Activated CD4-positive, alpha-beta T cell treated with anti-CD3 and anti-CD28 coated beads for 36 hours (primary cell): ENCODE data around the gene FXYD7. TPM values are rescaled to one million over a fixed set of nuclear protein-coding genes. Genes with fewer than 3 reads are reported as not detected.
"Not testable (repeated sequence)": the region's sequence is repeated elsewhere in the genome, so short reads cannot be mapped to it uniquely, and the experiment has no call there.

Source experiments
- ATAC-seq: fragments of 200-7000 bp; cut with Tn5 transposase; one replicate; pipeline ENCODE4 v1.10.0; 2021; ENCODE audit warnings: mild to moderate bottlenecking, moderate library complexity
- CTCF ChIA-PET: fragments of 350-600 bp; sonication (Branson Sonifier 250); formaldehyde crosslinking; loops from one replicate; lab custom pipeline; 2021; ENCODE audit warnings: antibody characterized with exemption; lab: Charles Lee
- POLR2A ChIA-PET: fragments of 350-600 bp; sonication (Branson Sonifier 250); formaldehyde crosslinking; loops from one replicate; lab custom pipeline; 2021; ENCODE audit warnings: antibody characterized with exemption, inconsistent platforms; lab: Charles Lee
- DNase-seq: peaks from one replicate; pipeline ENCODE4 v3.0.0-alpha.2; 2020
- H3K27ac Mint-ChIP-seq: one replicate; pipeline ENCODE4 v1.8.0; 2021; ENCODE audit warnings: mixed read lengths
- H3K27me3 Mint-ChIP-seq: one replicate; pipeline ENCODE4 v1.8.0; 2021; ENCODE audit warnings: mixed read lengths
- H3K36me3 Mint-ChIP-seq: one replicate; pipeline ENCODE4 v1.8.0; 2021; ENCODE audit warnings: low read depth, mixed read lengths
- H3K4me1 Mint-ChIP-seq: one replicate; pipeline ENCODE4 v1.8.0; 2021; ENCODE audit warnings: mixed read lengths
- H3K4me3 Mint-ChIP-seq: one replicate; pipeline ENCODE4 v1.8.0; 2021; ENCODE audit warnings: mild to moderate bottlenecking, moderate library complexity, mixed read lengths
- H3K9me3 Mint-ChIP-seq: one replicate; pipeline ENCODE4 v1.8.0; 2021; ENCODE audit warnings: low read depth, mixed read lengths
- intact Hi-C, 2 experiments: fragments of 100-400 bp; cut with DNase I in 1 of 2; cut with micrococcal nuclease in 1 of 2; formaldehyde crosslinking; loops; one replicate each; pipeline versions ENCODE4 v1.14.2 to v1.15.1; 2022 to 2024; cut with DNase I, micrococcal nuclease
- total RNA-seq, 2 experiments: library from RNA; stranded (reverse); gene quantifications; one replicate each; pipeline ENCODE4 v1.2.3, GENCODE V29; 2021

FXYD7 gene
- total RNA-seq, 2 experiments from 2014 or later: 0.41 to 0.46 TPM

DNA sequence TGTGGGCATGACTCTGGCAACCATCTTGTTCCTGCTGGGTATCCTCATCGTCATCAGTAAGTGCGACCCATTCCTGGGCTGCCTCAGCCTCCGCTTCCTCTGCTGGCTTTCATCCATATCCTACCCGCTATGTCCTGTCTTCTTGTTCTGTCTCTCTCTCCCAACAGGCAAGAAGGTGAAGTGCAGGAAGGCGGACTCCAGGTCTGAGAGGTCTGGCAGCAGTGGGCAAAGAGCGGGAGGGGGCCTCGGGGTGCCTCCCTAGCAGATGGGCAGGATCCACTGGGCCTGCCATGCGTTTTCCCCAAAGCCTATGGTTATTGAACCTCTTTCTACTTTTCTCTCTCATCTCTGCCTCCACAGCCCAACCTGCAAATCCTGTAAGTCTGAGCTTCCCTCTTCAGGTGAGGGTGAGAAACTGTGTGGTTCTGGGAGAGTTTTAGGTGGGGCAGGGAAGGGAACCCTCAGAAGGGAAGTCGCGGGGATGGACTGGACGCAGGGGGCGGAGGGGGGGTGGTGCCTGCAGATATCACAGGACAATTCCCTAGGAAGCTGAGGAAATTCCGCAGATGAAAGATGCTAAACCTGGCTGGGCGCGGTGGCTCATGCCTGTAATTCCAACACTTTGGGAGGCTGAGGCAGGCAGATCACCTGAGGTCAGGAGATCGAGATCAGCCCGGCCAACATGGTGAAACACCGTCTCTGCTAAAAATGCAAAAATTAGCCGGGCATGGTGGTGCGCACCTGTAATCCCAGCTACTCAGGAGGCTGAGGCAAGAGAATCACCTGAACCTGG, 8.4 kb downstream of the FXYD7 start:
- DNase-seq (no peak), ATAC-seq (no peak)
- H3K4me1 Mint-ChIP-seq: peaks cover 21% of the 10 kb centered on the region
- H3K4me3 Mint-ChIP-seq: no peak overlapping the region
- intact Hi-C loops: loop anchor here in 1 of 2 experiments (10.0 kb wide), 1 partner anchor 493 kb away; the partner anchor contains the start of genes COX6B1 and ETV2
- H3K9me3 Mint-ChIP-seq: no peaks in the 10 kb centered on the region
- no peak overlapping the region for H3K27ac Mint-ChIP-seq
- no peaks in the 10 kb centered on the region for H3K27me3 Mint-ChIP-seq
- H3K36me3 Mint-ChIP-seq: peaks cover 14% of the 10 kb centered on the region
- CTCF ChIA-PET: interaction anchor here (4.8 kb wide), 1 partner anchor 9 kb away, joined by 47 read pairs; the partner anchor contains the start of gene FXYD7
- POLR2A ChIA-PET: interaction anchor here (0.7 kb wide), 1 partner anchor 148 kb away, joined by 3 read pairs; no protein-coding TSS in a partner anchor

DNA sequence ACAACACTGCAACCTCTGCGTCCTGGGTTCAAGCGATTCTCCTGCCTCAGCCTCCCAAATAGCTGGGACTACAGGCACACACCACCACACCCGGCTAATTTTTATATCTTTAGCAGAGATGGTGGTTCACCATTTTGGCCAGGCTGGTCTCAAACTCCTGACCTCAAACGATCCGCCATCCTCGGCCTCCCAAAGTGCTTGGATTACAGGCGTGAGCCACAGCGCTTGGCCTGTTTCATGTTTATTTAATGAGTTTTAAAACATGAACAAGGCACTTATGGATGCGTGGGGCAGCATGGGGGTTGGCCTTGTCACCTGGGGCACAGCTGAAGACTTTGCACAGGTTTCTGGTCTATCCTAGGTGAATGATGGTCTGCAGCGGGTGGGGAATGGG, 10.1 kb downstream of the FXYD7 start:
- peaks cover 37% of the 10 kb centered on the region for H3K4me1 Mint-ChIP-seq

DNA sequence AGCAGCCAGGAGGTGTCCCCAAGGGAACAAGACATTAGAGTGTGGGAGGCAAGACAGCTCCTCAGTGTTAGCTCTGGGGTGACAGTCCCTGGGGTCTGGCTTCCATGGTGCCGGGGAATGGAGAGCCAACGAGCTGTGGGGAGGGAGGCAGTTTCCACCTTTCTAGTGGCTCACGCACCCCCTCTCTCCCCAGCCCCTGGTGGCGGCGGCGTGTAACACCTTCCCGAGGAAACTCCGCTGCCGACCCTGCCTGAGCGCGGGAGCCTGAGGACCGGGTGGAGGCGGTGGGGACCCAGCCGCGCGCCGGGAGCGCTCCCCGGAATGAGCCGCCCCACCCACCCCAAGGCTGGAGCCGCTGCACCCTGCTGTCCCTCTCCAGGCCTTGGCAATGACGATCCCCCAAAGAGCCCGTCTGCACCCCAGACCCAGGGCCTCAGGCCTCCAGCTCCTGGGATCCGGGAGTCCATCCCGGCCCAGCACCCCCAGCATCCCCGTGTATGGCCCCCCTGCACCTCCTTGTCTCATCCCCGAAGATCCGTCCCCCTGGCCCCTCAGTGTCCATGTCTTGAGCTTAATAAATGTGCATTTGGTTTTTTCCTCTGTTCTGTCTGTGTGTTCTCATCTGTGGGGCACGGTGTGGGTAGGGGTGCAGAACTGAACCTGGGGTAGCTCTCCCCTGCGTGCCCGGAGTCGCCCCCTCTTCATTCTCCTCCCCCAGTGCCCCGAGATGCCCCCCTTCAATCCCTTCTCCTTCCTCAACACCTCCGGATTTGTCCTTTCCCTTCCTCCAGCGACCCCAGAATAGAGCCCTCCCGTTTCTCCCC, 10.9 kb downstream of the FXYD7 start:
- H3K4me3 Mint-ChIP-seq: peak overlapping the region; percentile 96
- H3K9me3 Mint-ChIP-seq: no peaks in the 10 kb centered on the region
- POLR2A ChIA-PET: interaction anchor here (0.6 to 1.5 kb wide), 4 partner anchors 13 to 117 kb away, joined by 3 to 5 read pairs (median 4); no protein-coding TSS in a partner anchor
- H3K27me3 Mint-ChIP-seq: no peaks in the 10 kb centered on the region
- DNase-seq: peak; percentile 88
- H3K36me3 Mint-ChIP-seq: peaks cover 38% of the 10 kb centered on the region
- H3K4me1 Mint-ChIP-seq: peaks cover 45% of the 10 kb centered on the region
- peak; percentile 60 for ATAC-seq
- intact Hi-C loops: loop anchor here (1.0 to 10.0 kb wide), 3 partner anchors 13 to 491 kb away; partner anchors contain the start of genes COX6B1 (in 1 of the 2), ETV2 (in 1 of the 2) and USF2 (in 1 of the 2)
- peak overlapping the region; percentile 99 for H3K27ac Mint-ChIP-seq
- CTCF ChIA-PET: interaction anchor here (0.5 to 4.8 kb wide), 17 partner anchors 9 to 905 kb away, joined by 3 to 47 read pairs (median 4); partner anchors contain the start of genes FXYD7 and LGI4

More for the DNA sequence above, 10.1 kb downstream of the FXYD7 start:
- not testable (repeated sequence) for DNase-seq, H3K27me3 Mint-ChIP-seq, H3K9me3 Mint-ChIP-seq, ATAC-seq
- peak overlapping the region; percentile 96 for H3K4me3 Mint-ChIP-seq
- H3K36me3 Mint-ChIP-seq: peaks cover 30% of the 10 kb centered on the region
- CTCF ChIA-PET: interaction anchor here (0.7 to 4.8 kb wide), 11 partner anchors 11 to 181 kb away, joined by 3 to 47 read pairs (median 4); partner anchors contain the start of genes FXYD7 and LGI4
- POLR2A ChIA-PET: interaction anchor here (1.5 kb wide), 1 partner anchor 12 kb away, joined by 5 read pairs; no protein-coding TSS in a partner anchor
- peak overlapping the region; percentile 75 for H3K27ac Mint-ChIP-seq
- intact Hi-C loops: loop anchor here in 1 of 2 experiments (10.0 kb wide), 1 partner anchor 492 kb away; the partner anchor contains the start of genes COX6B1 and ETV2

DNA sequence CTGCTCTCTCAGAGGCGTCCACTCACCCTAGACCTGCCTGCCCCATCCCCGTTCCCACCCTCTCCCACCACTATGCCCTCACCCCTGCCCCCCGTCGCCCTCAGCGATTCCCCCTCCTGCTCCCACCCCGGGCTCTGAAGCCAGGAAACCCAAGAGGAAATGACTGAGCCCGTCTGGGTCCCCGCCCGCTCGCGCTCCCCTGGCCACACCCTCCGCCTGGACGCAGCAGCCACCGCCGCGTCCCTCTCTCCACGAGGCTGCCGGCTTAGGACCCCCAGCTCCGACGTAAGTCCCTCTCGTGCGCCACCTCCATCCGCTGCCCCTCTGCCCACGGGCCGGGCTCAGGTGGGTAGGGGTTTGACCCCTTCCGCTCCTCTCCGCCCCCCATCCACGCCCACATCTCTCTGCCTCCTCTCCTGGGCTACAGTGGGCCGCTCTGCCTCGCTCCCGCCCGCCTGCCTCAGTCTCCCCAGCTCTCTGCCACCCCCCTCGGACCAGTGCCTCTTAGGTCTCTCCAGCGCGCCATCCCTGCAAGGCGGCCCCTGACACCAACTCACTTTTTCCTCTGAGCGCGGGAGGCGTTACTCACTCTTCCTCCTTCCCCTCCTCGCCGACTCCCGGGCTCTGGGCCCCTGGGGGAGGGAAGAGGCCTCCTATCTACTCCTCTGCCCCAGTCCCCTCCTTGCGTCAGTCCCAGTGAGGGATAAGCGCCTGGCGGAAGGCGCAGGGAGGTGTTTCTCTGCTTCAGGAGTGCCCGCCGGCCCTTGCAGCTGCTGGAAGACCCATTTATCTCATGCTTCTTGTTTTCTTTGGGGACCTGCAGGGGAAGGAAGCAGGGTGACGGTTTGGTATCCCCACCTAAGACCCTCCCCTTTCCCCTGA, 11.7 kb downstream of the FXYD7 start, which contains the start of gene FXYD5:
TSS of gene FXYD5 (plus strand) at position 211 of the 882 bp plus-strand sequence. CDS start 816 bp downstream, outside the sequence.
- H3K36me3 Mint-ChIP-seq: peaks cover 47% of the 10 kb centered on the region
- DNase-seq: peak; percentile 93
- CTCF ChIA-PET: interaction anchor here (0.6 to 4.8 kb wide), 12 partner anchors 9 to 688 kb away, joined by 3 to 47 read pairs (median 4); partner anchors contain the start of genes FXYD7 and LGI4
- peaks cover 52% of the 10 kb centered on the region for H3K4me1 Mint-ChIP-seq
- POLR2A ChIA-PET: interaction anchor here (0.6 to 1.0 kb wide), 2 partner anchors 53 to 81 kb away, joined by 3 read pairs; no protein-coding TSS in a partner anchor
- no peaks in the 10 kb centered on the region for H3K9me3 Mint-ChIP-seq
- H3K4me3 Mint-ChIP-seq: peak within 1 kb of the TSS; percentile 96
- H3K27me3 Mint-ChIP-seq: no peaks in the 10 kb centered on the region
- intact Hi-C loops: loop anchor here (1.0 to 10.0 kb wide), 7 partner anchors 13 to 490 kb away; partner anchors contain the start of genes USF2 (in 2 of the 2), COX6B1 (in 1 of the 2), ETV2 (in 1 of the 2) and FFAR1 (in 1 of the 2)
- peak; percentile 81 for ATAC-seq
- H3K27ac Mint-ChIP-seq: peak within 1 kb of the TSS; percentile 99

GRCh38 chr19:35155441-35155840, 12.4 kb downstream of the FXYD7 start:
- ChIA-PET CTCF (interaction anchor here (4.8 kb wide), 1 partner anchor 13 kb away, joined by 47 read pairs; the partner anchor contains the start of gene FXYD7), POLR2A (no interaction called here)
- Mint-ChIP-seq H3K4me1 (peaks cover 54% of the 10 kb centered on the region), H3K36me3 (peaks cover 53% of the 10 kb centered on the region), H3K4me3 (peak overlapping the region; percentile 96), H3K27me3 (no peaks in the 10 kb centered on the region), H3K9me3 (no peaks in the 10 kb centered on the region), H3K27ac (peak overlapping the region; percentile 99)
- peak; percentile 60 for DNase-seq
- peak; percentile 25 for ATAC-seq
- intact Hi-C loops: loop anchor here (1.0 to 10.0 kb wide), 7 partner anchors 14 to 489 kb away; partner anchors contain the start of genes USF2 (in 2 of the 2), COX6B1 (in 1 of the 2), ETV2 (in 1 of the 2) and FFAR1 (in 1 of the 2)

- intact Hi-C loops: loop anchor here (1.0 to 10.0 kb wide), 7 partner anchors 15 to 489 kb away; partner anchors contain the start of genes USF2 (in 2 of the 2), COX6B1 (in 1 of the 2), ETV2 (in 1 of the 2) and FFAR1 (in 1 of the 2)
- H3K27ac Mint-ChIP-seq: peak overlapping the region; percentile 99
- POLR2A ChIA-PET: no interaction called here
- H3K4me1 Mint-ChIP-seq: peaks cover 55% of the 10 kb centered on the region
- DNase-seq: no peak
- no peak for ATAC-seq
- CTCF ChIA-PET: interaction anchor here (0.5 kb wide), 1 partner anchor 44 kb away, joined by 3 read pairs; no protein-coding TSS in a partner anchor
- peak overlapping the region; percentile 96 for H3K4me3 Mint-ChIP-seq
- peaks cover 60% of the 10 kb centered on the region for H3K36me3 Mint-ChIP-seq
- no peaks in the 10 kb centered on the region for H3K9me3 Mint-ChIP-seq
- no peaks in the 10 kb centered on the region for H3K27me3 Mint-ChIP-seq
These were observed 13.1 kb downstream of the FXYD7 start for GRCh38 chr19:35155981-35156672.

DNA sequence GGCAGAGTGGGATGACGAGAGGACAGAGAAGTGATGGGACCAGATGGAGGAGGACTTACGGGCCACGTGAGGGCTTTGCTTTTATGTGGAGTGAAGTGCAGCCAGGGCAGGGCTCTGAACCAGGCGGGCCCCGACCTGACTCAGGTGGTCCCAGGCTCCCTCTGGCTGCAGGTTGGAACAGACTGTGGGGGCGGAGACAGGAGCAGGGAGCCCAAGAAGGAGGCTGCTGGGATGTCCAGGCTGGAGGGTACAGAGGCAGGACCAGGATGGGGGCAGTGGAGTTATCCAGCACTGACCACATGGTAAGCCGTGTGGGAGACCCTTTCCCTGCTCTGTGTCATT, 13.6 kb downstream of the FXYD7 start:
- Mint-ChIP-seq H3K4me3 (peak overlapping the region; percentile 96), H3K9me3 (peaks cover 3% of the 10 kb centered on the region), H3K4me1 (peaks cover 58% of the 10 kb centered on the region), H3K27me3 (no peaks in the 10 kb centered on the region), H3K27ac (peak overlapping the region; percentile 99), H3K36me3 (peaks cover 65% of the 10 kb centered on the region)
- DNase-seq (no peak), ATAC-seq (no peak)
- ChIA-PET CTCF (interaction anchor here (1.8 kb wide), 1 partner anchor 12 kb away, joined by 7 read pairs; no protein-coding TSS in a partner anchor), POLR2A (no interaction called here)
- intact Hi-C loops: loop anchor here in 1 of 2 experiments (10.0 kb wide), 1 partner anchor 488 kb away; the partner anchor contains the start of genes COX6B1 and ETV2

- Mint-ChIP-seq H3K4me3 (peak overlapping the region; percentile 34), H3K9me3 (peaks cover 8% of the 10 kb centered on the region), H3K27ac (peak overlapping the region; percentile 78), H3K36me3 (peaks cover 73% of the 10 kb centered on the region), H3K27me3 (no peaks in the 10 kb centered on the region), H3K4me1 (peaks cover 55% of the 10 kb centered on the region)
- DNase-seq (no peak), ATAC-seq (no peak)
- intact Hi-C loops: loop anchor here in 1 of 2 experiments (10.0 kb wide), 1 partner anchor 487 kb away; the partner anchor contains the start of genes COX6B1 and ETV2
- CTCF ChIA-PET: interaction anchor here (1.8 kb wide), 2 partner anchors 13 to 14 kb away, joined by 5 to 7 read pairs; partner anchors contain the start of gene FXYD7
- POLR2A ChIA-PET: no interaction called here
These were observed 14.4 kb downstream of the FXYD7 start for GRCh38 chr19:35157431-35157830.

GRCh38 chr19:35159606-35160005, 16.6 kb downstream of the FXYD7 start:
- Mint-ChIP-seq H3K4me1 (peaks cover 45% of the 10 kb centered on the region), H3K27ac (peak overlapping the region; percentile 32), H3K27me3 (no peaks in the 10 kb centered on the region), H3K4me3 (no peak overlapping the region), H3K9me3 (peaks cover 26% of the 10 kb centered on the region), H3K36me3 (peaks cover 95% of the 10 kb centered on the region)
- no peak for ATAC-seq
- intact Hi-C loops: loop anchor here in 1 of 2 experiments (10.0 kb wide), 1 partner anchor 485 kb away; the partner anchor contains the start of genes COX6B1 and ETV2
- POLR2A ChIA-PET: no interaction called here
- DNase-seq: no peak
- CTCF ChIA-PET: interaction anchor here (0.8 to 0.9 kb wide), 2 partner anchors 98 to 123 kb away, joined by 3 read pairs; partner anchors contain the start of gene HAMP
